Activated CD8-positive, alpha-beta T cell treated with anti-CD3 and anti-CD28 coated beads for 36 hours (primary cell): ENCODE data around the gene PHOX2A. TPM values are rescaled to one million over a fixed set of nuclear protein-coding genes. Genes with fewer than 3 reads are reported as not detected.

Source experiments
- ATAC-seq: fragments of 200-7000 bp; cut with Tn5 transposase; one replicate; pipeline ENCODE4 v1.10.0; 2021; ENCODE audit warnings: mild to moderate bottlenecking, moderate library complexity
- CTCF ChIA-PET: fragments of 350-600 bp; sonication (Branson Sonifier 250); formaldehyde crosslinking; loops from one replicate; lab custom pipeline; 2021; ENCODE audit warnings: antibody characterized with exemption; lab: Charles Lee
- POLR2A ChIA-PET: fragments of 350-600 bp; sonication (Branson Sonifier 250); formaldehyde crosslinking; loops from one replicate; lab custom pipeline; 2021; ENCODE audit warnings: antibody characterized with exemption; lab: Charles Lee
- DNase-seq: peaks from one replicate; pipeline ENCODE4 v3.0.0-alpha.2; 2020
- H3K27ac Mint-ChIP-seq: one replicate; pipeline ENCODE4 v1.8.0; 2021; ENCODE audit warnings: mild to moderate bottlenecking, mixed read lengths
- H3K27me3 Mint-ChIP-seq: one replicate; pipeline ENCODE4 v1.8.0; 2021; ENCODE audit warnings: mixed read lengths
- H3K36me3 Mint-ChIP-seq: one replicate; pipeline ENCODE4 v1.8.0; 2021; ENCODE audit warnings: low read depth, mixed read lengths
- H3K4me1 Mint-ChIP-seq: one replicate; pipeline ENCODE4 v1.8.0; 2021; ENCODE audit warnings: low read depth, mixed read lengths
- H3K4me3 Mint-ChIP-seq: one replicate; pipeline ENCODE4 v1.8.0; 2021; ENCODE audit warnings: mild to moderate bottlenecking, moderate library complexity, mixed read lengths
- H3K9me3 Mint-ChIP-seq: one replicate; pipeline ENCODE4 v1.8.0; 2021; ENCODE audit warnings: mixed read lengths
- intact Hi-C: fragments of 100-400 bp; cut with micrococcal nuclease; formaldehyde crosslinking; loops from one replicate; pipeline ENCODE4 v1.10.0; 2022
- total RNA-seq, 2 experiments: library from RNA; stranded (reverse); gene quantifications; one replicate each; pipeline ENCODE4 v1.2.3, GENCODE V29; 2021
- TF ChIP-seq, protein P1 (sequence below): fragments of 200-600 bp; IDR thresholded peaks from one replicate; pipeline ENCODE4 v1.8.0; 2022; ENCODE audit warnings: antibody characterized with exemption, mild to moderate bottlenecking

The PHOX2A gene
- total RNA-seq, 2 experiments from 2014 or later, result not detected

GRCh38 chr11:72238040-72238450, 5.9 kb downstream of the PHOX2A start:
- intact Hi-C loops, result no loop called here
- no peak overlapping the region for H3K4me3 Mint-ChIP-seq
- peak; percentile 83 for ATAC-seq
- peak; percentile 59 for DNase-seq
- peaks cover 33% of the 10 kb centered on the region for H3K27me3 Mint-ChIP-seq
- TF ChIP-seq, protein P1, sequence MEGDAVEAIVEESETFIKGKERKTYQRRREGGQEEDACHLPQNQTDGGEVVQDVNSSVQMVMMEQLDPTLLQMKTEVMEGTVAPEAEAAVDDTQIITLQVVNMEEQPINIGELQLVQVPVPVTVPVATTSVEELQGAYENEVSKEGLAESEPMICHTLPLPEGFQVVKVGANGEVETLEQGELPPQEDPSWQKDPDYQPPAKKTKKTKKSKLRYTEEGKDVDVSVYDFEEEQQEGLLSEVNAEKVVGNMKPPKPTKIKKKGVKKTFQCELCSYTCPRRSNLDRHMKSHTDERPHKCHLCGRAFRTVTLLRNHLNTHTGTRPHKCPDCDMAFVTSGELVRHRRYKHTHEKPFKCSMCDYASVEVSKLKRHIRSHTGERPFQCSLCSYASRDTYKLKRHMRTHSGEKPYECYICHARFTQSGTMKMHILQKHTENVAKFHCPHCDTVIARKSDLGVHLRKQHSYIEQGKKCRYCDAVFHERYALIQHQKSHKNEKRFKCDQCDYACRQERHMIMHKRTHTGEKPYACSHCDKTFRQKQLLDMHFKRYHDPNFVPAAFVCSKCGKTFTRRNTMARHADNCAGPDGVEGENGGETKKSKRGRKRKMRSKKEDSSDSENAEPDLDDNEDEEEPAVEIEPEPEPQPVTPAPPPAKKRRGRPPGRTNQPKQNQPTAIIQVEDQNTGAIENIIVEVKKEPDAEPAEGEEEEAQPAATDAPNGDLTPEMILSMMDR, result peak; percentile 73
- H3K4me1 Mint-ChIP-seq, result peaks cover 15% of the 10 kb centered on the region
- ChIA-PET POLR2A (interaction anchor here (1.0 to 3.8 kb wide), 2 partner anchors 12 to 19 kb away, joined by 3 to 17 read pairs; partner anchors contain the start of gene INPPL1), CTCF (interaction anchor here (0.7 to 4.2 kb wide), 22 partner anchors 8 to 575 kb away, joined by 3 to 23 read pairs (median 4); partner anchors contain the start of genes FOLR1 and INPPL1)
- H3K27ac Mint-ChIP-seq, result no peak overlapping the region
- H3K9me3 Mint-ChIP-seq, result no peaks in the 10 kb centered on the region
- H3K36me3 Mint-ChIP-seq, result peaks cover 12% of the 10 kb centered on the region

DNA sequence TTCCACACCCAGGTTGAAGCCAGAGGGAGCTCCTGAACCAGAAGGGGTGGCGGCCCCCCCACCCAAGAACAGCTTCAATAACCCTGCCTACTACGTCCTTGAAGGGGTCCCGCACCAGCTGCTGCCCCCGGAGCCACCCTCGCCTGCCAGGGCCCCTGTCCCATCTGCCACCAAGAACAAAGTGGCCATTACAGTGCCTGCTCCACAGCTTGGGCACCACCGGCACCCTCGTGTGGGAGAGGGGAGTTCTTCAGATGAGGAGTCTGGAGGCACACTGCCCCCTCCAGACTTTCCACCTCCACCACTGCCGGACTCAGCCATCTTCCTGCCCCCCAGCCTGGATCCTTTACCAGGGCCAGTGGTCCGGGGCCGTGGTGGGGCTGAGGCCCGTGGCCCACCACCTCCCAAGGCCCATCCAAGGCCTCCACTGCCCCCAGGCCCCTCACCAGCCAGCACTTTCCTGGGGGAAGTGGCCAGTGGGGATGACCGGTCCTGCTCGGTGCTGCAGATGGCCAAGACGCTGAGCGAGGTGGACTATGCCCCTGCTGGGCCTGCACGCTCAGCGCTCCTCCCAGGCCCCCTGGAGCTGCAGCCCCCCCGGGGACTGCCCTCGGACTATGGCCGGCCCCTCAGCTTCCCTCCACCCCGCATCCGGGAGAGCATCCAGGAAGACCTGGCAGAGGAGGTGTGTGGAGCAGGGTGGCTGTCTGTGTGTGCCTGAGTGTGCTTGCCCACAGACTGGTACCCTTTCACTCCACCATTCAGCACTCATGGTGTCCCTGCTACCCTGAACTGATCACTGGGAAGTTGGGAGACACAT, 6.7 kb downstream of the PHOX2A start:
- peaks cover 14% of the 10 kb centered on the region for H3K36me3 Mint-ChIP-seq
- POLR2A ChIA-PET, result interaction anchor here (3.8 kb wide), 1 partner anchor 12 kb away, joined by 17 read pairs; the partner anchor contains the start of gene INPPL1

GRCh38 chr11:72236774-72237111, 7.2 kb downstream of the PHOX2A start:
- TF ChIP-seq, protein P1, result no peak

More for the DNA sequence above, 6.7 kb downstream of the PHOX2A start:
- H3K9me3 Mint-ChIP-seq, result no peaks in the 10 kb centered on the region
- H3K27me3 Mint-ChIP-seq, result peaks cover 27% of the 10 kb centered on the region
- ATAC-seq (no peak), DNase-seq (no peak)
- H3K27ac Mint-ChIP-seq, result no peak overlapping the region
- intact Hi-C loops, result no loop called here
- H3K4me1 Mint-ChIP-seq, result peaks cover 15% of the 10 kb centered on the region
- CTCF ChIA-PET, result interaction anchor here (0.8 to 4.2 kb wide), 17 partner anchors 11 to 242 kb away, joined by 3 to 23 read pairs (median 5); partner anchors contain the start of gene INPPL1
- H3K4me3 Mint-ChIP-seq, result no peak overlapping the region
- TF ChIP-seq, protein P1, result no peak

DNA sequence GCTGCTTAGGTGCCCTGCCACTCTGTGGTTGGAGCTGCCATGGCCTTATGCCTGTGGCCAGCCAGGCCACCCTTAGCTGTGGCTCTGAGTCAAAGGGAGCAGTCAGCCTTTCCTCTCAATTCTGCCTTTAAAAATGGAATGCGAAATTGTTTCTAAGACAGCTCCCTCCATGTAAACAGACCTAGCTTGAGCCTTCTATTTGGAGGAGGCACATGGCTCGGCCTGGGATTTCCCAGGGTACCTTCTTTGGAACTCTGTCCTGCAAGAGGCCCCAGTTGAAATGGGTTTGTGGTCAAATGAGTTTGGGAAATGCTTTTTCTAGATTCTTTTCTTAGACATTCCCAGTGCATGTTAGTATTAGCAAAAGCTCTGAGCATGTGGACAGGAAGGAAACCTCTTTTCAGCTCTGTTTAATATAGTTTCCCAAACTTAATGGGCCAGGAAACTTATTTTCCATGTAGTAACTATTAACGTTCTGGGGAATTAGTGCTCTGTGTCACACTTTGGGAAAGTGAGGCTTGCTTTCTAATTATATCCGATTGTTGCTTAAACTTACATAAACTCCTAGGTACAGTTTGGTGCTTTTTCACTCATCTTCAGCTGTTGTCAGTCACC, 7.8 kb downstream of the PHOX2A start:
- TF ChIP-seq, protein P1, result no peak
- CTCF ChIA-PET, result interaction anchor here (0.8 to 4.2 kb wide), 9 partner anchors 8 to 211 kb away, joined by 3 to 23 read pairs (median 7); partner anchors contain the start of genes INPPL1 and PHOX2A
- no peak for ATAC-seq

More at GRCh38 chr11:72236774-72237111, 7.2 kb downstream of the PHOX2A start:
- intact Hi-C loops, result no loop called here
- H3K36me3 Mint-ChIP-seq, result peaks cover 14% of the 10 kb centered on the region
- no peak overlapping the region for H3K27ac Mint-ChIP-seq
- no peak for ATAC-seq
- ChIA-PET POLR2A (interaction anchor here (3.8 kb wide), 1 partner anchor 11 kb away, joined by 17 read pairs; the partner anchor contains the start of gene INPPL1), CTCF (interaction anchor here (1.1 to 4.2 kb wide), 9 partner anchors 11 to 212 kb away, joined by 3 to 23 read pairs (median 7); partner anchors contain the start of gene INPPL1)
- DNase-seq, result no peak
- no peak overlapping the region for H3K4me3 Mint-ChIP-seq
- H3K27me3 Mint-ChIP-seq, result peaks cover 22% of the 10 kb centered on the region
- H3K4me1 Mint-ChIP-seq, result peaks cover 15% of the 10 kb centered on the region
- H3K9me3 Mint-ChIP-seq, result no peaks in the 10 kb centered on the region

More for the DNA sequence above, 7.8 kb downstream of the PHOX2A start:
- H3K9me3 Mint-ChIP-seq, result no peaks in the 10 kb centered on the region
- POLR2A ChIA-PET, result interaction anchor here (3.8 kb wide), 1 partner anchor 11 kb away, joined by 17 read pairs; the partner anchor contains the start of gene INPPL1
- H3K4me3 Mint-ChIP-seq, result no peak overlapping the region
- H3K27ac Mint-ChIP-seq, result no peak overlapping the region
- intact Hi-C loops, result no loop called here
- peaks cover 14% of the 10 kb centered on the region for H3K36me3 Mint-ChIP-seq
- DNase-seq, result no peak
- peaks cover 17% of the 10 kb centered on the region for H3K27me3 Mint-ChIP-seq
- H3K4me1 Mint-ChIP-seq, result peaks cover 15% of the 10 kb centered on the region
